Uterus (tissue), 2 donors: ENCODE data around the gene IGFL4.

Source experiments
- POLR2A ChIP-seq, 2 donors: fragments of 450-650 bp; IDR thresholded peaks; one replicate each; pipeline ENCODE4 v1.6.1; 2016; ENCODE audit warnings: antibody characterized with exemption in 2 of 2, mild to moderate bottlenecking in 1 of 2, moderate library complexity in 1 of 2
- TF ChIP-seq, protein P1 (sequence below), 4 experiments: fragments of 200-600 bp in 2 of 4; fragments of 450-650 bp in 2 of 4; sonication (generic) in 2 of 4; IDR thresholded peaks; one replicate each; pipeline ENCODE4 v1.5.1; 2016 to 2019; ENCODE audit warnings: antibody characterized with exemption in 4 of 4, mild to moderate bottlenecking in 2 of 4, moderate library complexity in 1 of 4

DNA sequence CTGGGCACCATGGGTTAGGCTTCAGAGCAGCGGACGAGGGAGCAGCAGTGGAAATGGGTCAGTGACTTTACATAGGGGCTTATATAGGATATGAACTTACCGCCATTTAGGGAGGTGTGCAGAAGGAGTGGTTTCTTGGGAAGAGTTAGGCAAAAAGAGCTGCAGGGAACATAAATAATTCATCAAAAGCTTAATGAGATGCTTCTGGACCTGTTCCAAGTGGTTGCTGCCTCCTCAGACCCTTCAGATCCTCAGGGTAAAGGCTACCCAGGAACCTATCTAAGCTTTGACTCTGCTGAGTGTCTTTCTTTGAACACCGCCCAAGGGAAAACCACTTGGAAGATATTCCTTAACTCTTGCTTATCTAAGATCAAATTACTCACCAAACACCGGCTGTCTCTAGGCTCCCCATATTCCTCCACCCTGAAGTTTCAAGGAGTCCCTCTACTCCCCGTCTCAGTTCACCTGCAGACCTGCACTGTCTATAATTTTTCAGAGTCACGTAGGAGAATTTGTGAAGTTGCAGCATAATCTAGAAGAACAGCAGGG lies at the start of gene IGFL4:
- TF ChIP-seq, protein P1, sequence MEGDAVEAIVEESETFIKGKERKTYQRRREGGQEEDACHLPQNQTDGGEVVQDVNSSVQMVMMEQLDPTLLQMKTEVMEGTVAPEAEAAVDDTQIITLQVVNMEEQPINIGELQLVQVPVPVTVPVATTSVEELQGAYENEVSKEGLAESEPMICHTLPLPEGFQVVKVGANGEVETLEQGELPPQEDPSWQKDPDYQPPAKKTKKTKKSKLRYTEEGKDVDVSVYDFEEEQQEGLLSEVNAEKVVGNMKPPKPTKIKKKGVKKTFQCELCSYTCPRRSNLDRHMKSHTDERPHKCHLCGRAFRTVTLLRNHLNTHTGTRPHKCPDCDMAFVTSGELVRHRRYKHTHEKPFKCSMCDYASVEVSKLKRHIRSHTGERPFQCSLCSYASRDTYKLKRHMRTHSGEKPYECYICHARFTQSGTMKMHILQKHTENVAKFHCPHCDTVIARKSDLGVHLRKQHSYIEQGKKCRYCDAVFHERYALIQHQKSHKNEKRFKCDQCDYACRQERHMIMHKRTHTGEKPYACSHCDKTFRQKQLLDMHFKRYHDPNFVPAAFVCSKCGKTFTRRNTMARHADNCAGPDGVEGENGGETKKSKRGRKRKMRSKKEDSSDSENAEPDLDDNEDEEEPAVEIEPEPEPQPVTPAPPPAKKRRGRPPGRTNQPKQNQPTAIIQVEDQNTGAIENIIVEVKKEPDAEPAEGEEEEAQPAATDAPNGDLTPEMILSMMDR (IDR thresholded peaks at IDR 0.05): no peak
- TF ChIP-seq POLR2A (IDR thresholded peaks at IDR 0.05): no peak
